GM21737 (cell line): ENCODE measurements around the gene RFT1.
"Not testable (repeated sequence)": the region's sequence is repeated elsewhere in the genome, so short reads cannot be mapped to it uniquely, and the experiment has no call there.

Experiments used
- ATAC-seq: cut with Tn5 transposase; IDR thresholded peaks from one replicate; pipeline ENCODE4 v1.9.1; 2021; ENCODE audit warnings: mild to moderate bottlenecking, moderate library complexity; ENCODE audit not compliant: unreplicated experiment

Gene RFT1

DNA sequence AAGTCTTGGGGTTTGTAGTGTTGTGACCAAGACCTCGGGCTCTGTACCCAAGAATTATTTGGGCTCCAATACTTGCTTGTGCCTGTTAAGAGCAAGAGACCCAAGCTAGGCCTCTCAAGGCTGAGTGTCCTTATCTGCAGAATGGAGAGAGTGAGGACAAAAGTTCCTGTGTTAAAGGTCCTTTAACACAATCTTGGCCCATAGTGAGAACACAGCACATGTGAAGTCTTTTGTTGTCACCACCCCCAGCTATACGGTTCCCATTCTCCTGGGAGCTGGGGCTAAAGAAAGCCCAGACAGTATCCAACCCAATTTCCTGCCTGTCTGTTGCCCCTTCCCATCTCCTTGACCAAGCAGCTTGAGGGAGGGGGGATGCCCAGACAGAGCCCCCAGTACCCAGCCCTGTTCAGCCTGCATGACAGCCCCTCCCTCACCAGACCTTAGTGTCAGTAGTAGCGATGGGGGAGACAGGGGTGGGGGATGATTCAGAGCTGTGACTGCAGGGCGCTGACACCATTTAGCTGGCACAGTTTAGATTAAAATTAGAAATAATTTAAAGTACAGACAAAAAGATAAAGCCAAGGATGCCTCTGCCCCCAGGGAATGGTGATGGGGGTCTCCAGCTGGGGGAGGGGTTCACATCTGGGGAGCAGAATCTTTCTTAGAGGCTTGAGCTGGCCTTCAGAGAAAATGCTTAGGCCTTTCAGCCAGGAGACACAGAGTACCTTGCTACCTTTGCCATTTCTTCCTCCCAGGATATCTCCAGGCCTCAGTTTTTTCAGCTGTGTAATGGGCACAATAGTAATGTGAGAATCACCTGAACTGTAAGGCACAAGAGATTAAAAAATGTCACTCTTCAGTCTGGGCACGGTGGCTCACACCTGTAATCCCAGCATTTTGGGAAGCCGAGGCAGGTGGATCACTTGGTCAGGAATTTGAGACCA is 33.5 kb upstream of the RFT1 start:
- no peak for ATAC-seq

DNA sequence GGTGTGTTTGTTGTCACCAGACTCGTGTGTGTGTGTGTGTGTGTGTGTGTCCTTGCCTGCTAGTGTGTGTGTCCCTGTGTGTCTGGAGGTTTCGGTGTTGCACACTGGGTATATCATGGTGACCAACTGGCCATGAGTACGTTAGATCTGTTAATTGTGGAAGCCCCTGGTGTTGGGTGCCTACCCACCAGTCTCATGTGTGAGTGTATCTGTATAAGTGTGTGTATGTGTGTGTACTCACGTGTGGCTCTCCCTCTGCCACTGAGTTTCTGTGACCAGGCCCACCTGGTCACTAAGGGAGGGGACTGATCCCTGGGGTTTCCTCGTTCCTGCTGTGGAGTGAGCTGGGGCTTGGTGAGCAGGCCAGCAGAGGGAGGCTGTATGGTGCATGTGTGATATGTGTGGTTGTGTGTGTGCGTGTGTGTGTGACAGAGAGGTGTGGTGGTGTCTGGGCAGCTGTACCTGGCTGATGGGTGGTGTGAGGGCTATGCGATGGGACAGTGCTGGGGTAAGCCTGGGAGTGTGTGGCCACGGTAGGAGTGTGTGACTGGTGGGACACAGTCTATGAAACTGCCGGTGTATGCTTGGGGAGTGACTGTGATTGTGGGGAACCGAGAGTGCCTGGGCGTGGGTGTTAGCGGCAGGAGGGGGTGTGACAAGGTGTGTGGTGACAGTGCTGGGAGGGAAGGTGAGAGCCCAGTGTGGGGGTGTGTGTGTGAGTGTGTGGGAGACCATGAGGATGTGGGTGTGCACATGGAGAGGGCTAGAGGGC is 32.6 kb upstream of the RFT1 start:
- no peak for ATAC-seq

DNA sequence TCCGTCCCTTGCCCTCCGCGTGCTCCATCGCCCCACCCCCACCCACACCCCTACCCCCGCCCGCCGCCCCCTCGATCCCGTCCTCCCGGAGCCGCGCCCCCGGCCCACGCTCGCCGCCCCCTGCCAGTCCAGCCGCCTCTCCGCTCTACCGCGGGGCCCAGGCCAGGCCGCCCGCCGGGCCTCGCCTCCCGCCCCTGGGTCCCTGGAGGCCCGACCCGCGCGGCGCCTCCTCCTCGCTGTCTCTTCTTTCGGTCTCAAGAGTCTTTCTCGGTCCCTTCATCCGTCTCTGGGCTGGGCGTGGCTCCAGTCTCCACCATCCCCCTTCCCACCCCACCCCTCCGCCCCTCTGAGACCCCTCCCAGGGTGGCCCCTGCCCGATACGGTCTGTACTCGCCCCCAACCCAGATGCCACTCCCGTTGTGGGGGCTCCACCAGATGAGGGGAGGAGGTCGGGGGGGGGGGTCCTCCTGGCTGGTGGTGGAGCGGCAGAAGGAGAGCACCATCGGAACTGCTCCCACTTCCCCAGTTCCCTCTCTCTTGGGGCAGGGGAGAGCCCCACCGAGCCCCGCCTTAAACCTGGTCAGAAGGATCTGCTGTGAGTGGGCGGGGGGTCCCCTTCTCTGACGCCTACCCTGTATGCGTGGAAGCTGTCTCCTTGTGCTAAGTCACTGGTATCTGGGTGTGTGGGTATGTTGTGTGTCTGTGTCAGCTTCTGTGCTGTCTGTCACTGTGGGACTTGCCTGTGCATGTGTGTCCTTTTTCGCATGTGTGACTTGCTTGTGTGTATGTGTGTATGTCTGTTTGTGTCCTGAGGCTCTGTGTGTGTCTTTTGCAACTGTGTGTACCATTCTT is 31.8 kb upstream of the RFT1 start:
- ATAC-seq: no peak

DNA sequence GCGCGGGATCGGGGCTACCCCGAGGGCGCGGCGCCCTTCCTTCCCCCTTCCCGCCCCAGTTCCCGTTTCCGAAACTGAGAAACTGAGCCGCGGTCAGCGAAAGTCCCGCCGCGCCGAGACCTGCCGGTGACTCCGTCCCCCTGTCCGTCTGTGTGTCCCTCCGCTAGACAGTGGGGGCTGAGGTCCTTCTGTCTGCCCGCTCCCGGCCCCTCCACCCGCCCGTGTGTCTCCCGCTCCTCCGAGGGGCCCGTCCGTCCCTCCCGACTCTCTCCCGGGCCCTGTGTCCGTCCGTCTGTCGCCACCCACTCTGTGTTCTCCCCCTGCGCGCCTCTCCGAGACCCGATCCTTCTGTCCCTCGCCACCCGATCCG is 31.2 kb upstream of the RFT1 start:
- no peak for ATAC-seq

DNA sequence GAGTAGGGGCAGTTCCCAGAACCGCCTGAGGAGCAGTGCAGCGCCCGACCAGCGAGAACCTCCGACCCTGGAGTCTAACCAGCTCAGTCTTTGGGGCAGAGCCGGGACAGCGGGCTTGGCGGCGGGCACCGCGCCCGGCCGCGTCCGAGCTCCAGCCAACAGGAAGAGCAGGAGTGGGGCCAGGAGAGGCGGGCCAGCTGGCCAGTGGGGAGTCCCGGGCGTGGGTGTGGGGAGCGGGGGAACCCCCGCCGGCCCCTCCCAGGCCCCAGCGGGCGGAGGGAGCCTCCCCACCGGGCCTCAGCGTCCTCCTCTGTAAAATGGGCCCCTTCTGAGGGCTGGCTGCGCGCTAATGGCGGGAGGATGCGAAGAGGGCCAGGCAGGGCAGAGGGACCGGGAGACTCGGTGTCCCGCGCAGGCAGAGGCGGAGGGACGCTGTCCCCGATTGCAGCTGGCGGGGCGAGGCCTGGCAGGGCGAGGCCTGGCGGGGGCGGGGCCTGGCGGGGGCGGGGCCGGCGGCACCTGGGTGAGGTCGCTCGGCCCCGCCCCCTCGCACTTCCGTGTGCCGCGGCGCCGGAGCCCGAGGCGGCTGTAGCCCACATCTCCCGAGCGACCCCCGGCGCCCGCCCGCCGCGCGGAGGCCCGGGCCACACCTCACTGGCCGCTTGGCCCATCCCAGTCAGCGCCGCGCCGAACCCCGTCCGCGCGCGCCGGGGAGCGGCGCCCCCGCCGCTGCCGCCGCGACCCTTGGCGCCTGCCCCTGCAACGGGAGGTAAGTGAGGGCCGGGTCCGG is 30.6 kb upstream of the RFT1 start, which contains the start of gene PRKCD:
Gene PRKCD, plus strand, starts transcription at position 550 of the 790 bp plus-strand sequence. CDS start 17,214 bp downstream, outside the sequence.
- ATAC-seq: peak; percentile 49

DNA sequence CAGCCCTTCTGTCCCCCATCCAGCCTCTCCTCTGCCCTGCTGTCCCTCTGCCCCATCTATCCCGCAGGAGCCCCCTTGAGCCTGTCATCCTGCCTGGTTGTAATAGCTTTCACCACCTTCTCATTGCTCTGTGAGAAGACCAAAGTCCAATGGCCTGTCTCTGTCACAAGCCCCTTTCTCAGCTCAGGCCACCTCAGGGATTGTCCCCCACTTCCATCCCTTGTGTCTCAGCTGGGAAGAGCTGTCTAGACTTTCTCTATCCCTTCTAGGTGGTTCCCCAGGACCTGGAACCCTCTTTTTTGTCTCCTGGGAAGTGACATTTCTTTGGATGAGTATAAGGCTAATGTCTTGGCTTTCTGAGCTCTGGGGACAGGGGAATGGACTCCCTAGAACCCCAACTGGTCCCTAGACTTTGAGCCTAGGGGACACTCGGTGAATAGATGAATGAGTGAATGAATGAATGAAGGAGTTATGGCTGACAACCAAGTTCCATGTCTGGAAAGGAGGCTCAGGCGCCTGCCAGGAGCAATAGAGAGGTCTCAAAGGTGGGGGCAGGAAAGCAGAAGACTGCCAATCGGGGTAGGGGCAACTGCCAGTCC is 29.9 kb upstream of the RFT1 start:
- no peak for ATAC-seq

DNA sequence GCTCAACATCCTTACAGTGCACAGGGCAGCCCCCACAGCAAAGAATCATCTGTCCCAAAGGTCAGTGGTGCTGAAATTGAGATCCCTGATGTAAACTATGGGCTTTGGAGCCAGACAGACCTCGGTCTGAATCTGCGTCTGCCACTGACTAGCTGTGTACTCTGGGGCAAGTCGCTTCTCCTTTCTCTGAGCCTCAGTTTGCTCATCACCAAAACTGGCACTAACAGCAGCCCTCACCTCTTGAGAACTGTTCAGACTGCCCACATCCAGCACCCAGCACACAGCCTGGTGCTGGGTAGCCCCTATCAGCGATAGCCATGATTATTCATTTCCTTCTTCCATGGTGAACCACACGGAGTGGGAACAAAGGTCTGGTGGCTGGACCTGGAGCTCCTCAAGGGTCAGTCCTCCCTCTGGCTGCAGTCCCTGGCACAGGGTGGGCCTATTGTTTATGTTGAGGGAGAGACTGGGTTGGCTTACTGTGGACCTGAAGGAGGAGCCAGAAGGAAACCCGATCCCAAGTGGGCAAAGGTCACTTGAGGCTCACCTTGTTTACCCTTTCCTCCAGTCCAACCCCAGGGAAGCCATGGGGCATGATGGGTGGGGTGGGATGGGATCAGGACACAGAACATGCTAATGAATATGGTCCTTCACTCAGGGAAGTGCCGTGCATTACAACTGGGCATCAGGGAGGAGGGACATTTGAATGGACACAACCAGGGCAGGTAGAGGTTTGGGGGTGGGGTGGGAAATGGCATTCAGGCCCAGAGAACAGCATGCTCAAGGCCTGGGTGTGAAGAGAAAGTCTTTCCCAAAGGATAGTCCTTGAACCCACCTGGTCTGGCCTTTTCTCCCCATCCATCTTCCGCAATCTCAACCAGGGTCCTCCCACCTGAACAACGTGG is 29.2 kb upstream of the RFT1 start:
- no peak for ATAC-seq

DNA sequence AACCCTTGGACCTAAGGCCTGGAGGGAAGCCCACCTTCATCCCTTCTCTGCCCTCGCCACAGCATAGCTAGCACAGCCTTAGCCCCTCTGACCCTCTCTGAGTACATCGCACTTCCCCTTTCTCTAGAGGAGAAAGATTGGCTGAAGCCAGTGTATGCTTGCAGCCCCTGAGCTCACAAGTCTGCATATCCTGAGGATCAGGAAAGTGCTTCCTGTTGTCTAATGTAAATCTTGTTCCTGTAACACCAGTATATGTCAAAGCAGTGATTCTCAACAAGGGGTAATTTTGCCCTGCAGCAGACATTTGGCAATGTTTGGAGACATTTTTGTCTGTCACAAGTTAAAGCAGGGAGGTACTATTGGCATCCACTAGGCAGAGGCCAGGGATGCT is 28.5 kb upstream of the RFT1 start:
- ATAC-seq: no peak

DNA sequence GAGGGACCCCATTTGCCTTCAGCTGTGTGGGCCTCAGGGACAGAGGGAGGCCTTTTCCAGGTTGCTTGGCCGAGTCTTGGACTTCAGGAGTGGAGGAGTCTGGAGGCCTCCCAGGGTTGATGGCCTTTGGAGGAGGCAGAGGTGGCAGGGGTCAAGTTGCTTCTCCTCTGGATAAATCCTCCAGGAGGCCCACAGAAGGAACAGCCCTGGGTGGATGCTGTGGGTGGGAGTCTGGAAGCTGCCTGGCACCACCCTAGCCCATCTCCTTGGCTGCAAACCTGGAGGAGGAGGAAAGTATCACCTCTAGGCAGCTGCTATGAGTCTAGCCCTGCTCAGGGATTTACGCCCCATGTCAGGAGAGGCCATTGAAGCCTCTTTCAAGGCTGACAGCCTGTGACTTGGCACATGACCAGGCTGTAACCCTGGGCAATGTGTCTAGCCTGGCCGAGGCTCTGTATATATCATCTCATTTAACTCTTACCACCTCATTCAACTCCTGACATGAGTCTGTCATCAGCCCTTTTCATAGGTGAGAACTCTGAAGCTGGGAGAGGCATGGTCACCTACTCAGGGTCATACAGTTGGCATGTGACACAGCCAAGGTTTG is 27.8 kb upstream of the RFT1 start:
- ATAC-seq: no peak

DNA sequence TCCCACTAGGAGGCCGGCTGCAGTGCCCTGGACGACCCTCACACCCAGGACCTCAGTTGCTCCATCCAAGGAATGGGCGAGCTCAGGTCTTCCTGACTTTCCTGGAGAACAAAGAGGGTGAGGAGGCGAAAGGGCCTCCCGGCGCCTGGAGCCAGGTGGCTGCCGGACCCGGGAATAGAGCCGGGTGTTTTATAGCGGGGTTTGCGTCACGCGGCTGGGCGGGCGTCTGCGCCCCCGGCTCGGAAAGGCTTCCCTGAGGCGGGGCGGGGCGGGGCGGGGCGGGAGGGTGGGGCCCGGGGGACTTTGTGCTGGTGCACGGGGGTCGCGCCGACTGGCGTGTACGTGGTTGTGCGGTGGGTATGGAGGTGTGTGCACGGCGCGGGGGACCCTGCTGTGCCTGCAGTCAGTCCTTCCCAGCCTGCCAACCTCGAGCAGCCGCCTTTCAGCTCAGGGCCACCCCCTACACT is 26.2 kb upstream of the RFT1 start:
- ATAC-seq: no peak

DNA sequence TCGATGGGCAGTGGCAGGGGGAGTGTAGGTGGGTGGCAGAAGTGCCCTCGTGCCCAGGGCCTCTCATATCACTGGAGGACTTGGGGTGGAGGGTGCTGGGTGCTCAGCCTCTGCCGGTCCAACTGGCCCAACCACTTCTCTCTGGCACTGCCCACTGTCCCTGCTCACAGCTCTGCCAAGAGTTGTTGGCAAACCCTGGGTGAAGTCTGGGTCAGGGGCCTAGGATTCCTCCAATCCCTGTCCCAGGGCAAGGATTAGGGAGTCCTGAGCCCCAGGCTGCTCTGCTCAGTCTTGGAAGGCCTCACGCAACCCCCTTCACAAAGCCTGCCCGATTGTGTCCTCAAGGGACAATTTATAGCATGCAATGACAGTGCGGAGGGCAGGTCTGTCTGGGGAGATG is 25.5 kb upstream of the RFT1 start:
- no peak for ATAC-seq

DNA sequence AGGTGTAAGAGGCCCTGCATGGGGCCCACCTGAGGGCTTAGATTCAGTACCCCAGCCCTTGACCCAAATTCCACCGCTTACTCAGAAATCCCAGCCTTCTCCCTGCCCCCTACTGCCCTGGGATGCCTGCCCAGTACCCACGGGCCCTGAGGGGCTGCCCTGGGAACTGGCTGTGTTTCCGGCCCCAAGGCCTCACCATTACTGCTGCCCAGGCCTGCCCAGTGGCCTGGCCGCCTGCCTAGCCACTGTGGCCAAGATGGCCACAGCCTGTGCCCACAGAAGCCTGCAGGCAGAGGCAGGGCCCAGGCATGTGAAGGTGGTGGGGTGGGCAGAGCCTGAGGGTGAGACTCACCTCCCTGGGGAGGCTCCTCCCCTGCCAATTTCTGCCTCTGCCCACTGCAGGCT is 24.6 kb upstream of the RFT1 start:
- no peak for ATAC-seq

DNA sequence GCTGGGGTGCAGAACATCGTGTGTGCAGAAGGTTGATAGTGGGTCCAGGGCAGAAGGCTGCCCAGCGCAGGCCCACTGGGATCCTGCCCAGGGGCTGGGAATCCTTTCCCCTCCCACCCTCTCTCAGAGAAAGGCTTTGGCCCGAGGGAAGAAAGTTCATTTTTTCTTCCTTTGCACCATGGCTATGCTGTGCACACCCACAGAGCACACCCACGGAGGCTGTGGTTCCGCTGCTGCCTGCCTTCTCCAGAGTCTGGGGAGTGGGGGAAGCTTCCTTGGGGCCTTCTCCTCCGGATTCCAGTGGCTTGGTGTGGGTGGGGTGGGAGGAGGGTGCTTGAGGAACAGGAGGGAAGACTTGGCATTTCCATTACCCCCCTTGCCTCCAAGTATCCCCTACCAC is 23.7 kb upstream of the RFT1 start:
- no peak for ATAC-seq

DNA sequence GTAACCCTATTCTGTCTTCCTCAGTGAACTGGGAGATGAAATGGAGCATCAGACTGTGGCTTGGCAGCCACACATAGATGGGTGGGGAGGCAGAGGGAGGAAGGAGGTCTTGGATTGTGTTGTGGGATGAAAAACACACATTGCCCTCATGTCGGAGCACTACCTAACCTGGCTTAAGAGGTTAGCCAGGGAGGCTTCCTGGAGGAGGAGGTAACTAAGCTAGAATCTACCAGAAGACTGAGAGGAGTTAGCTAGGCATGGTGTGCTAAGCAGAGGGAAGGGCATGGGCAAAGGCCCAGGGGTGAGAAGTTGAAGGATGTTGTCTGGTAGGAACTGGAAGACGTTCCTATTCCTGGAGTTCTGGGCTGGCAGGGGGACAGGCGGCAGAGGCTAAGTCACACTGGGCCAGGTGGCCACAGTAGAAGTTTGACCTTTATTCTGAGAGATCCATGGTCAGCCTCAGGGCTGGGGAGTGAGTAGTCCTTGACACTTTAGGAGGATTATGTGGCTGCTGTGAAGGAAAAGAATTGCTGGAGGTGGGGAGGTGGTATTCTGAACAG is 23.1 kb upstream of the RFT1 start:
- ATAC-seq: no peak

DNA sequence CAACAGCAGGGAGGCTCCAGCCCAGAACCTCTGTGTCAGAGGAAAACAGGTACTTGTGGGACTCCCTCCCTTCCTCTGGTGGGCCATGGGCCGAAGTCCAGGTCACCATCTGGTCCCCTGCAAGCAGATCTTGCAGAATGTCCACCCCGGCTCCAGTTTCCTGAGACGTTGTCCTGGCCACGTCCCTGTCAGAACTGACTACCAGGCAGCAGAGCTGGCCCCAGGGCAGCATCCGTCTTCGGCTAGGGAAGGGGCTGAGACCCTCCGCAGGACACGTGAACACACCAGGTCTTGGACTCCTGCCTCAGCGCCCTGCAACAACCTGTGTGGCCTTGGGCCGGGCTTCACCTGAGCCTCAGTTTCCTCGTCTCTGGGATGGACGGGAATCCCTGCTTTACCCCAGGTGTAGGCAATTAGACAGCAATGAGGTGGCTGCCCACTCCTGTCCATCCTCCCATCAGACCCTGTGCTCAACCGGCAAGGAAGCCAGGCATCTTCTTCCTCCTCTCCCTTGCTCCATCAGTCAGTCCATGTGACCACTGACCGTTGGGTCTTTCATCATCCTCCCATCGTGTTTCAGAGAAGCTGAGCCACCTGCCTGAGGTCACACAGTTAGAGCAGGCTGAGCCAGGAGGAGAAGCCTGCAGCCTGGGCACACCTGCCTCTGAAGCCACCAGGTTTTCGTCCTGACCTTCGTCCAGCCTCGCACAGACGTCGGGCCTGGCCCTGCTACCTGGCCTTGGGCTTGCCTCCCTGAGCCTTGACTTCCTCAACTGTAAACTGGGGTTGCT is 21.8 kb upstream of the RFT1 start:
- no peak for ATAC-seq

DNA sequence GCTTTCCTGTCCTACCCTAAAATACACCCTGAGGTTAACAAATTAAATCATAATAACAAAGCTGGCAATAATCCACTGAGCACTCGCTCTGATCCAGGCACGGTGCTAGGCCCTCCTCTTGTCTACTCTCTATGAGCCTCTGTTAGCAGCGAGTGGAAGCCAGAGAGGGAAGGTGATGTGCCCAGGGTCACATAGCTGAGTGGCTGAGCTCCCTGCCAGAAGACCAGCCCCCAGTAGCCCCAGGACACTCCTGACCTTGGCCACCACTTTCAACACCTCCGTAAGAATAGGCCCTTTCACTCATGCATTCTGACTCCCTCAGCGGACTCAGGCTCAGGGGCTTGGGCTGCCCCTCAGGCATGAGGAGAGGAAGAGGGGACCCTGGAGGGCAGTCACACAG is 21.2 kb upstream of the RFT1 start:
- no peak for ATAC-seq

DNA sequence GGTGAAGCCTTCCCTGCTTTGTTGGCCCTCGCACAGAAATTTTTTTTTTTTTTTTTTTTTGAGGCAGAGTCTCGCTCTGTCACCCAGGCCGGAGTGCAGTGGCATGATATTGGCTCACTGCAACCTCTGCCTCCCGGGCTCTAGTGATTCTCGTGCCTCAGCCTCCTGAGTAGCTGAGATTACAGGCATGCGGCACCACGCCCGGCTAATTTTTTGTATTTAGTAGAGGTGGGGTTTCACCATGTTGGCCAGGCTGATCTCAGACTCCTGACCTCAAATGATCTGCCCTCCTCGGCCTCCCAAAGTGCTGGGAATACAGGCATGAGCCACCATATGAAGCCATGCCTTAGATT is 20.8 kb upstream of the RFT1 start:
- not testable (repeated sequence) for ATAC-seq
